GM19035 (cell line): ENCODE measurements around the gene MYL10.
"Not testable (repeated sequence)": the region's sequence is repeated elsewhere in the genome, so short reads cannot be mapped to it uniquely, and the experiment has no call there.

Experiments used
- ATAC-seq: cut with Tn5 transposase; IDR thresholded peaks from one replicate; pipeline ENCODE4 v1.9.1; 2021; ENCODE audit not compliant: unreplicated experiment

The MYL10 gene

DNA sequence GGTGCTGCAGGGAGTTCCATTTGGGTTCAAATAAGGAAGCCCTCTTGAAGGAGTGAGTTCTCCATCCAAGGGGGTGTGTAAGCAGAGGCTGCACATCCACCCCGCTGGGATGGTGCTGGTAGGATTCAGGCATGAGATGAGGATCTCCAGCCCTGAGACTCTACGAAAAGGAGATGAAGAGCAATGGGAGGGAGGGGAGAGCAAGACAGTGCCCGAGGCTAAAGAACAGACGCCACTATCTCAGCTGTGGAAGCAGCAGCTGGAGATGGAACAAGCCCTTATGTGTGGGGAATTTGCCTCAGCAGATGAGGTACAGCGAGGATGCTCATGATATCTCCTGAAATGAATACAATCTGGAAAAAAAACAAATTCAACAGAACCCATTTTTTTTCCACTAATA is 28.1 kb upstream of the MYL10 start:
- no peak for ATAC-seq

GRCh38 chr7:101651112-101651511 is 22.0 kb upstream of the MYL10 start:
- no peak for ATAC-seq

DNA sequence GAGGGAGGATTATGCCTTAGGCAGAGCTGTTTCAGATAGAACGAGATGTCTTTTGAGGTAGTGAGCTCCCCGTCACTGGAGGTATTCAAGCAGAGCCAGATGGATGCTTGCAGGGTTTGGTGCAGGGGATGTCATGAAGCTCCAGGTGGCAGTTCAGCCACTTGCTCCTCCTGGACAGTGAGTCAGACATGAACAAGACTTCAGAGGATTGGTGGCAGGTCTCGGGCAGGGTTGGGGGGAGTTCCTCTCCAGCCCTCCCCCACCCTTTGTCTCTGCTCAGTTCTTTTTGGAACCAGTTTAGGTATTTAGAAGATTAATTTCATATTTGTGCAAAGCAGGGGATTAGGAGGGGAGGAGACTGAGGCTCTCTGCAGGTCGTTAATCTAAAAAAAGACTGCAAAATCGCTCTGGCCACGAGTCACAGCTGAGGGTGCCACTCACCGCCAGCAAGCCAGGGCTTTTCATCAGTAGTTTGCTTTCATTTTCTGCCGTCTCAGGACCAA is 21.5 kb upstream of the MYL10 start:
- ATAC-seq = no peak

GRCh38 chr7:101647876-101648275 is 18.8 kb upstream of the MYL10 start:
- ATAC-seq = not testable (repeated sequence)

- no peak for ATAC-seq
These were observed 16.9 kb upstream of the MYL10 start for GRCh38 chr7:101645951-101646350.

DNA sequence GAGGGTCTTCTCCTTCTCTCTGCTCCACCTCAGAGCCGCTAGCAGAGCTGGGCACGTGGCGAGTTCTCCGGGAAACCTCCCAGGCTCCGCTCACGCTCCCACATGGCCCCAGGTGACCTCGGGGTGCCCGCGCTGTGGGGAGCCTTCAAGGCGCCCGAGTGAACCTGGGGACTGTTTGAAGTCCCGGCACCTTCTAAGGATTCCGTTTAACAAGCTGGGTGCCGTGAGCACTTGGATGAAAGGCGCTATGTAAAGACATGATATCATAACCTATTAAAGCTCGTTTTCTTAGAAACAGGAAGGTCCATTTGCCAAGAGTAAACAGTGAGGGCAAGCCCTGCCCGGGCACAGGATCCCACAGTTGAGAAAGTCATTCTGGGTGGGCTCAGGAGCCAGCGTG is 15.8 kb upstream of the MYL10 start:
- ATAC-seq = no peak

DNA sequence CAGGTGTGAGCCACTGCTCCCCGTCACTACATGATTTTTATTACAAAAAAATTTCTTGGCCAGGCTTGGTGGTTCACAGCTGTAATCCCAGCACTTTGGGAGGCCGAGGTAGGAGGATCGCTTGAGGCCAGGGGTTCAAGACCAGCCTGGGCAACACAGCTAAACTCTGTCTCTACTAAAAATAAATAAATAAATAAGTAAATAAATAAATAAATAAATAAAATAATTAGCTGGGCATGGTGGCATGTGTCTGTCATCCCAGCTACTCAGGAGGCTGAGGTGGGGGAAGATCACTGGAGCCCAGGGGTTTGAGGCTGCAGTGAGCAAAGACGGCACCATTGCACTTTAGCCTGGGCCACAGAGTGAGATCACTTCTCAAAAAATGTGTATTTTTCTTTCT is 10.0 kb upstream of the MYL10 start:
- not testable (repeated sequence) for ATAC-seq

GRCh38 chr7:101636822-101637623 is 7.9 kb upstream of the MYL10 start:
- ATAC-seq = no peak

- ATAC-seq = no peak
These were observed 6.4 kb upstream of the MYL10 start for GRCh38 chr7:101635484-101635883.

GRCh38 chr7:101634196-101634717 is 5.2 kb upstream of the MYL10 start:
- ATAC-seq = no peak

DNA sequence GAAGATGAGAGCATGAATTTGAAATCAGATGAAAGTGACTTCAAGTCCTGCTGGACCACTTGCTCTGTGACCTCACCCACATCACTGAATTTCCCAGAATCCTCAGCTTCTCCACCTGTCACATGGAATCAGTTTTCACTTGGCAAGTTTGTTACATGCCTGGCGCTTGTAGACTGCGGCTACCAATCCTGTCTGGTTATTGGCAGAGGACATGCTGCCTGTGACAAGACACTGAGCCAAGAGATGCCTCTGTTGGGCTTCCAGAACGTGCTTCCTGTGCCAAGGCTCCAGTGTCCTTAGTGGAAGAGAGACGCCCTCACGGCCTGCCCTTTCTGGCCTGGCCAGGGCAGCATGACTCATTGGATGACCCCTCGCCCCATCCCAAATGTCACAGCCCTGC is 4.4 kb upstream of the MYL10 start:
- no peak for ATAC-seq

DNA sequence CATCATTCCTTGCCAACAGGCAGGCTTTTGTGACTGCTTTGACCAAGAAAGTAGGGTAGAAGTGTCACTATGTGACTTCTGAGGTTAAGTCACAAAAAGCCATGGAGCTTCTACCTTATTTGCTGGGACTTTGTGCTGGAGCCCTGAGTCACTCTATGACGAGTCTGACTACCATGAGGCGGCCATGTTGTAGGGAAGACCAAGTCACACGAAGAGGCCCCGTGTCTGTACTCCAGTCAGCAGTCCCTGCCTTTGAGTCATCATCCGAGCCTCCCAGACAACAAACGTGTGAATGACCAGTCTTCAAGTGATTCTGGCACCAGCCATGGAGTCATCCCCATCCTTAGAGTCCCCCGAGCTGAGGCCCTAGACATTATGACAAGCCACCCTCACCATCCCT is 3.5 kb upstream of the MYL10 start:
- no peak for ATAC-seq

DNA sequence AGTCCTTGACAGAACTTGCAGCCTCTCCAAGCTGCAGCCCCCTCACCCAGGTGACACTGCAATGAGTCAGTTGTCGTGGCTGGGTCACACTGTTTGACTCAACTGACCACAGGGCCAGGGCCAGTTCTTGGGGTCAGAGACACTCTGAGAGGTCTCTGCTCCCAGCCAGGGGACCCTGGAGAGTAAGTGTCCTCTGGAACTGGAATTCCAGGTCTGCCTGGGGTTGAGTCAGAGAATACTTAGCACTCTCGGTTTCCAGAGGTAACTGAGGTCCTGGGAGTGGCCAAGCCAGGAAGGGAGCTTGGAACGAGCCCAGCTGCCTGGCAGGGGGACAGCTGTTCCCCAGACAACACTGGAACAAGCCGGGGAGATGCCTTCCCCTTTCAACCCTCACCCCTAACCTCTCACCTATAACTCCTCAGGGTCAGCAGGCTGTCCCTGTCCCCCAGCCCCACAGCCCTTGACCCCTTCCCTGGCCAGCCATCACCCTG is 2.2 kb upstream of the MYL10 start:
- no peak for ATAC-seq

DNA sequence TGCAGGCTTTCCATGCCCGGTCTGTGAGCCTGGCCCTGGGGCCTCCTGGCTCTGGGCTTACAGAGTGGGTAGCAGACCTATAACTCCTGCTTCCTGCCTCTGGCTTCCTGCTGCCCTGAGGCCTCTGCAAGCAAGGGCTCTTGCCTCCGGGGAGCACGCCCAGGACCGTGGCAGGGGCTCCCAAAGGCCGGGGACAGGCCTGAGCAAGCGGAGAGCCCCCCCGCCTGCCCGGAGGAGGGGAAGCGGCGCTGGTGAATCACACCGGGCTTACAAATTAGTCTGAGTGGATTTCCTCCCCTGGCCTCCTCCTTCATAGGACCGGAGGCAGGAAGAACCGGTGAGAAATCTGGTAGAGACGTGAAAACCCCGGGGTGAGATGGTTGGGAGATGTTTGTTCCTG is 1.5 kb upstream of the MYL10 start:
- no peak for ATAC-seq

DNA sequence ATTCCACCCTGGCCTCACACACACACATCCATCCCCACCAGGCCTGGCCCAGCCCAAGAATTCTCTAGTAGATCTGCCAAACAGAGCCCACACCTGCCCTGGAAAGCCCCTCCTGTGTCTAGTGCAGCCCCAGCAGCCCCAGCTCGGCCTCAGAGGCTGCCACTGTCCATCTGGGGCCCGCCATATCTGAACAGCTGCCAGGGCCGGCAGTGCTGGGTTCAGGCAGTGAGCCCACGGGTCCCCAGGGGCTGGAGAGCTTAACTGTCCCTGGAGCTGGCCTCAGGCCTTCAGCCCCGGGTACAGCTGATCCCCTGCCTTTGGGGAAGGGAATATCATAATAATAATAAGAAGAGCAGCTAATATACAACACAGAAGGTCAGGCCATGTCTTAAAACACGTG is 574 bp downstream of the MYL10 start:
- ATAC-seq = no peak

DNA sequence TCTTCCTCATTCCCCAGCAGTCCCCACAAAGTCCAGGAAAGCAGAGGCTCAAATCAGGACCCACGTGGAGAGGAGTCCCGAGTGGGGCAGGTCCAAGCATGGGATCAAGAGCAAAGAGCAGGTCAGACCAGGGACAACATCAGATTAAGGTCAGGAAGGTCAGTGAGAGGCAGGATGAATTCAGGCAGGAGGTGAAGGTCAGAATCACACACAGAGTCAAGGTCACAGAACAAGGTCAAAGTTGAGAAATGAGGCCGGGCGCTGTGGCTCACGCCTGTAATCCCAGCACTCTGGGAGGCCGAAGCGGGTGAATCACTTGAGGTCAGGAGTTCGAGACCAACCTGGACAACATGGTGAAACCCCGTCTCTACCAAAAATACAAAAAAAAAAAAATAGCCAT is 2.3 kb downstream of the MYL10 start:
- no peak for ATAC-seq

- ATAC-seq = no peak
These were observed 2.9 kb downstream of the MYL10 start for GRCh38 chr7:101626069-101626671.

GRCh38 chr7:101625031-101625791 is 3.9 kb downstream of the MYL10 start:
- ATAC-seq = no peak

- no peak for ATAC-seq
These were observed 4.7 kb downstream of the MYL10 start for GRCh38 chr7:101624246-101625001.

- no peak for ATAC-seq
These were observed 6.4 kb downstream of the MYL10 start for GRCh38 chr7:101622609-101623173.
